Measurements from ENCODE around the gene KRTAP5-1.
"Not testable (repeated sequence)": the region's sequence is repeated elsewhere in the genome, so short reads cannot be mapped to it uniquely, and the experiment has no call there.

The KRTAP5-1 gene

DNA sequence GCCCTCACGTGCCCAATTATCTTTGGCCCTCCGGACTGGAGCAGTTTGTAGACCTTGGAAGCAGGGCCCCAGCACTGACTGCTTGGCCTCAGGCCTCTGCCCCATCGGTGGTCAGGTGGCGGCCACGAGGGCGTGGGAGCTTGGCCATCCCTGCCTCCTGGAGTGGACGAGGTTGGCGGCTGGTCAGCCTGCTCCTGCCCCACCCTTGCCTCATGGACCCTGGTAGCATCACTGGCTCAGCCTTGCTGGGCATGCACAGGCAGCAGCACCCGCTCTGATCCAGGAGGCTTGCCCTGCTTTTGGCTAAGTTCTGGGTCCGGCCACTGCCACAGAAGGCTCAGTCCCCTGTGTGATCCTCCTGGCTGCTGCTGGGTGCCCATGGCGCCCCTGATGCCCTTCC lies 19.1 kb upstream of the KRTAP5-1 start:
- peaks cover 88% of the 10 kb centered on the region for H3K27me3 ChIP-seq (ENCODE audit: insufficient read depth, low read depth)
- TF ChIP-seq, protein P1, sequence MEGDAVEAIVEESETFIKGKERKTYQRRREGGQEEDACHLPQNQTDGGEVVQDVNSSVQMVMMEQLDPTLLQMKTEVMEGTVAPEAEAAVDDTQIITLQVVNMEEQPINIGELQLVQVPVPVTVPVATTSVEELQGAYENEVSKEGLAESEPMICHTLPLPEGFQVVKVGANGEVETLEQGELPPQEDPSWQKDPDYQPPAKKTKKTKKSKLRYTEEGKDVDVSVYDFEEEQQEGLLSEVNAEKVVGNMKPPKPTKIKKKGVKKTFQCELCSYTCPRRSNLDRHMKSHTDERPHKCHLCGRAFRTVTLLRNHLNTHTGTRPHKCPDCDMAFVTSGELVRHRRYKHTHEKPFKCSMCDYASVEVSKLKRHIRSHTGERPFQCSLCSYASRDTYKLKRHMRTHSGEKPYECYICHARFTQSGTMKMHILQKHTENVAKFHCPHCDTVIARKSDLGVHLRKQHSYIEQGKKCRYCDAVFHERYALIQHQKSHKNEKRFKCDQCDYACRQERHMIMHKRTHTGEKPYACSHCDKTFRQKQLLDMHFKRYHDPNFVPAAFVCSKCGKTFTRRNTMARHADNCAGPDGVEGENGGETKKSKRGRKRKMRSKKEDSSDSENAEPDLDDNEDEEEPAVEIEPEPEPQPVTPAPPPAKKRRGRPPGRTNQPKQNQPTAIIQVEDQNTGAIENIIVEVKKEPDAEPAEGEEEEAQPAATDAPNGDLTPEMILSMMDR (conservative IDR thresholded peaks at IDR 0.05; ENCODE audit: low read depth, low read length) = no peak
- no peak overlapping the region for H2AFZ ChIP-seq (ENCODE audit: low read depth)
- no peak overlapping the region for H3K4me2 ChIP-seq
- H4K20me1 ChIP-seq (ENCODE audit: insufficient read depth) = no peaks in the 10 kb centered on the region
- H3K79me2 ChIP-seq (ENCODE audit: insufficient read depth, low read depth) = no peaks in the 10 kb centered on the region
- no peak overlapping the region for H3K9ac ChIP-seq
- no peak overlapping the region for H3K4me3 ChIP-seq (IDR thresholded peaks at IDR 0.05; ENCODE audit: insufficient read depth, low read depth, low read length)
- no peaks in the 10 kb centered on the region for H3K36me3 ChIP-seq (ENCODE audit: insufficient read depth)
- H3K4me1 ChIP-seq (ENCODE audit: low read depth, poor library complexity, severe bottlenecking) = peaks cover 8% of the 10 kb centered on the region
- no peak overlapping the region for H3K27ac ChIP-seq

DNA sequence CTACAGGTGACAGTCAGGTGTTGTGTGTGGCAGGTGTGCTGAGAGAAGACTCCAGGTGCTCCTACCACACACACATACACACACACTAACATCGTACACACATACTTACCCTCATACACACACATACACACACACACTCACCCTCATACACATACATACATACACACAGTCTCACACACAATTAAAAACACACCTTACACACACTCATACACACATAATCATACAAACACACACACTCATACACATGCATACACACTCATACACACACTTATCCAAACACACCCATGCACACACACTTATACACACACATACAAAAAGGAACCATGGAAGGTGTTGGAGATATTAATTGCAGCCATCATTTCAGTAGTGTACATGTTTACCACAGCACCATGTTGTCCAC lies 18.5 kb upstream of the KRTAP5-1 start:
- no peaks in the 10 kb centered on the region for H3K36me3 ChIP-seq (ENCODE audit: insufficient read depth)
- no peaks in the 10 kb centered on the region for H4K20me1 ChIP-seq (ENCODE audit: insufficient read depth)
- H3K27me3 ChIP-seq (ENCODE audit: insufficient read depth, low read depth) = peaks cover 88% of the 10 kb centered on the region
- no peaks in the 10 kb centered on the region for H3K79me2 ChIP-seq (ENCODE audit: insufficient read depth, low read depth)
- no peak overlapping the region for H3K4me3 ChIP-seq (IDR thresholded peaks at IDR 0.05; ENCODE audit: insufficient read depth, low read depth, low read length)
- no peak overlapping the region for H3K9ac ChIP-seq
- no peak overlapping the region for H2AFZ ChIP-seq (ENCODE audit: low read depth)
- H3K27ac ChIP-seq = no peak overlapping the region
- peaks cover 8% of the 10 kb centered on the region for H3K4me1 ChIP-seq (ENCODE audit: low read depth, poor library complexity, severe bottlenecking)
- H3K4me2 ChIP-seq = no peak overlapping the region
- TF ChIP-seq, protein P1 (conservative IDR thresholded peaks at IDR 0.05; ENCODE audit: low read depth, low read length) = no peak

DNA sequence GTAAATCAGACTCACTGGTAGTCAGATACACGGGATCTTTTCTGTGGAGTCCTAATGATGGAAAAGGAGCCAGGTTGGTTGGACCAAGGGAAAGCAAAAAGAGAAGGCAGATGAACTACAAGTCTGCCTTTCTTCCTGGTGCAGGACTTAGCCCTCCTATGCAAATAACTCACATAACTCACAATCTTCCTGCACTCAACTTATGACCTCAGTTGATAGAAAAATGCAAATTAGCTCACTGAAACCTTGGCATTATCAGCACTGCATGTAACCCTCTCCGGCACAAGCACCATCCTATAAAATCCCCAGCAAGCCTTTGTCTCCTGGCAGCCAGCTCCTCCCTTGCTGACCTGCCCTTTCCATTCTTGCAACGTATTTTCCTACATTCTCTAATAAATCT lies 16.6 kb upstream of the KRTAP5-1 start:
- peaks cover 84% of the 10 kb centered on the region for H3K27me3 ChIP-seq (ENCODE audit: insufficient read depth, low read depth)
- not testable (repeated sequence) for H3K36me3 ChIP-seq (ENCODE audit: insufficient read depth); H3K9ac ChIP-seq; H3K4me1 ChIP-seq (ENCODE audit: low read depth, poor library complexity, severe bottlenecking); H3K4me2 ChIP-seq; H3K4me3 ChIP-seq (IDR thresholded peaks at IDR 0.05; ENCODE audit: insufficient read depth, low read depth, low read length); H3K27ac ChIP-seq; H4K20me1 ChIP-seq (ENCODE audit: insufficient read depth); H2AFZ ChIP-seq (ENCODE audit: low read depth); H3K79me2 ChIP-seq (ENCODE audit: insufficient read depth, low read depth)

DNA sequence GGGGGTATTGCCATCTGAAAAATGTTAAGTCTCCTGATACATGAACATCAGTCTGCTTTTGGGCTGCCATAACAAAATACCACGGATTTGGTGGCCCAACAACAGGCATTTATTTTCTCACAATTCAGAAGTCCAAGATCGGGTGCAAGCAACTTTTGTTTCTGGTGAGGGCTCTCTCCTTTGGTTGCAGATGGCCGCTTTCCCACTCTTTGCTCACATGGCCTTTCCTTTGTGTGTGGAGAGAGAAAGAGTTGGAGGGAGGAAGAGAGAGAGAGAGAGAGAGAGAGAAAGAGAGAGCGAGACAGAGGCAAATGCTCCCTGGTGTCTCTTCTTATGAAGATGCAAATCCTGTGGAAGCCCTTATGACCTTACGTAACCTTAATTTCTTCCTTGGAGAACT lies 15.5 kb upstream of the KRTAP5-1 start:
- H3K27me3 ChIP-seq (ENCODE audit: insufficient read depth, low read depth) = peaks cover 85% of the 10 kb centered on the region
- H3K36me3 ChIP-seq (ENCODE audit: insufficient read depth) = no peaks in the 10 kb centered on the region

DNA sequence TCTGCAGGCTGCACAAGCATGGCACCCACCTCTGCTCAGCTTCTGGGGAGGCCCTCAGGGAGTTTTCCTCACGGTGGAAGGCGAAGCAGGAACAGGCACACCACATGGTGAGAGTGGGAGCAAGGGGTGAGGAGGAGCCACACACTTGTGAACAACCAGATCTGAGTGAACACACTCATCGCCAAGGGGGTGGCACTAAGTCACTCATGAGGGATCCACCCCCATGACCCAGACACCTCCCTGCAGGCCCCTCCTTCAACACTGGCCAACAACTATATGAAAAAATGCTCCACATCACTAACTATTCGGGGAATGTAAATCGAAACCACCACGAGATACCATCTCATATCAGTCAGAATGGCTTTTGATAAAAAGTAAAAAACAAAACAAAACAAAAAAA lies 13.7 kb upstream of the KRTAP5-1 start:
- no peaks in the 10 kb centered on the region for H4K20me1 ChIP-seq (ENCODE audit: insufficient read depth)
- H3K36me3 ChIP-seq (ENCODE audit: insufficient read depth) = no peaks in the 10 kb centered on the region
- H3K4me2 ChIP-seq = no peak overlapping the region
- no peak overlapping the region for H3K4me3 ChIP-seq (IDR thresholded peaks at IDR 0.05; ENCODE audit: insufficient read depth, low read depth, low read length)
- no peaks in the 10 kb centered on the region for H3K79me2 ChIP-seq (ENCODE audit: insufficient read depth, low read depth)
- peaks cover 84% of the 10 kb centered on the region for H3K27me3 ChIP-seq (ENCODE audit: insufficient read depth, low read depth)
- no peak overlapping the region for H2AFZ ChIP-seq (ENCODE audit: low read depth)
- TF ChIP-seq, protein P1 (conservative IDR thresholded peaks at IDR 0.05; ENCODE audit: low read depth, low read length) = no peak
- H3K9ac ChIP-seq = no peak overlapping the region
- no peak overlapping the region for H3K27ac ChIP-seq
- no peaks in the 10 kb centered on the region for H3K4me1 ChIP-seq (ENCODE audit: low read depth, poor library complexity, severe bottlenecking)

More for the DNA sequence above, 15.5 kb upstream of the KRTAP5-1 start:
- TF ChIP-seq, protein P1 (conservative IDR thresholded peaks at IDR 0.05; ENCODE audit: low read depth, low read length) = no peak
- Histone ChIP-seq H3K27ac (no peak overlapping the region), H3K4me2 (no peak overlapping the region), H3K4me3 (IDR thresholded peaks at IDR 0.05; ENCODE audit: insufficient read depth, low read depth, low read length) (no peak overlapping the region), H3K9ac (no peak overlapping the region), H4K20me1 (ENCODE audit: insufficient read depth) (no peaks in the 10 kb centered on the region), H3K4me1 (ENCODE audit: low read depth, poor library complexity, severe bottlenecking) (peaks cover under 1% of the 10 kb centered on the region), H3K79me2 (ENCODE audit: insufficient read depth, low read depth) (no peaks in the 10 kb centered on the region), H2AFZ (ENCODE audit: low read depth) (no peak overlapping the region)

DNA sequence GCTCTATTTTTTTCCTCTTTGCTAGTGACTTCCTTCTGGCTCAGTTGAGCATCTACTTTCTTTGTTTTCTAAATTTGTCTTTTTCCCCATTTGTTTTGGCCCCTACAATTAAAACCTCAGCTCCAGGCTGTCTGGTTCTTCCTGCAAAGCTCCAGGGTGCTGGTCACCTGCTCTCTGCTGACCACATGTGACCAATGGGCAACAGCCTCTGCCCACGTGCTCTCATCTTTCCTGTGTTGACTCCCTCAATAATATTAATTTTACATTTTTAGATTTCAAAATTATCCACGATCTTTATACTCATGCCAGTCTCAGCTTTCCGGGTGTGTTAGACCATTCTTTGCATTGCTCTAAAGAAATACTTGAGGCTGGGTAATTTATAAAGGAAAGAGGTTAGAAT lies 13.3 kb upstream of the KRTAP5-1 start:
- peaks cover 85% of the 10 kb centered on the region for H3K27me3 ChIP-seq (ENCODE audit: insufficient read depth, low read depth)
- not testable (repeated sequence) for H4K20me1 ChIP-seq (ENCODE audit: insufficient read depth); H3K4me1 ChIP-seq (ENCODE audit: low read depth, poor library complexity, severe bottlenecking); H3K79me2 ChIP-seq (ENCODE audit: insufficient read depth, low read depth); H3K4me3 ChIP-seq (IDR thresholded peaks at IDR 0.05; ENCODE audit: insufficient read depth, low read depth, low read length); H2AFZ ChIP-seq (ENCODE audit: low read depth); H3K9ac ChIP-seq; H3K4me2 ChIP-seq; H3K27ac ChIP-seq; H3K36me3 ChIP-seq (ENCODE audit: insufficient read depth)
